Esophagus squamous epithelium (tissue), 4 donors: ENCODE results near the gene CDKL2.

ENCODE experiments used
- CTCF ChIP-seq, 6 experiments: fragments of 450-650 bp in 4 of 6; fragments of 200-600 bp in 2 of 6; sonication (generic) in 2 of 6; IDR thresholded peaks; one replicate each; pipeline ENCODE4 v1.5.1; 2016 to 2019; ENCODE audit warnings: antibody characterized with exemption in 6 of 6, mild to moderate bottlenecking in 4 of 6, moderate library complexity in 4 of 6
- POLR2A ChIP-seq, 4 donors: fragments of 450-650 bp; IDR thresholded peaks; one replicate each; pipeline ENCODE4 v1.6.1; 2017; ENCODE audit warnings: antibody characterized with exemption in 4 of 4, mild to moderate bottlenecking in 4 of 4, moderate library complexity in 3 of 4

GRCh38 chr4:75666299-75666698 is 36.0 kb upstream of the CDKL2 start:
- TF ChIP-seq CTCF (IDR thresholded peaks at IDR 0.05) (no peak), POLR2A (IDR thresholded peaks at IDR 0.05) (no peak)
